ENCODE measurements around the gene MALRD1. TPM values are rescaled to one million over a fixed set of nuclear protein-coding genes. Genes with fewer than 3 reads are reported as not detected.

MALRD1 gene
- total and polyA plus RNA-seq, 2 of the 8 experiments (the other 6 are each of a cell fraction or from before 2014, with no cell fraction given): 0.32 to 0.35 TPM

GRCh38 chr10:19561181-19561580 lies 512.6 kb downstream of the MALRD1 start:
- Histone ChIP-seq H2BK5ac (ENCODE audit: low read depth, low read length) (no peak overlapping the region), H2BK12ac (ENCODE audit: low read depth, low read length) (no peak overlapping the region), H3K9me3 (ENCODE audit: insufficient read depth in 2 of 2, low read depth in 1 of 2, low read length in 1 of 2) (no peaks in the 10 kb centered on the region), H3K27me3 (replicated peaks in 1 of 4; ENCODE audit: control insufficient read depth in 3 of 4, extremely low read depth in 1 of 4, insufficient read depth in 3 of 4, low read length in 3 of 4) (no peaks in the 10 kb centered on the region), H3K27ac (ENCODE audit: low read depth, low read length) (no peak overlapping the region), H4K91ac (replicated peaks; ENCODE audit: insufficient read length, low read length) (no peak overlapping the region), H3K56ac (replicated peaks; ENCODE audit: insufficient read length, low read depth, low read length) (no peak overlapping the region), H3K14ac (ENCODE audit: insufficient read length) (no peak overlapping the region), H3K23ac (ENCODE audit: insufficient read length) (no peak overlapping the region), H3K4me1 (replicated peaks in 1 of 4; ENCODE audit: control insufficient read depth in 3 of 4, insufficient read depth in 4 of 4, low read length in 3 of 4) (no peaks in the 10 kb centered on the region), H3K79me1 (ENCODE audit: low read depth, low read length) (no peaks in the 10 kb centered on the region), H3K4me2 (ENCODE audit: insufficient read depth in 1 of 2, low read depth in 2 of 2, low read length in 2 of 2) (no peak overlapping the region), H2BK20ac (ENCODE audit: low read length) (no peak overlapping the region), H3K18ac (ENCODE audit: extremely low read depth, low read length) (no peak overlapping the region), H2BK15ac (ENCODE audit: low read length) (no peak overlapping the region), H4K20me1 (replicated peaks in 1 of 2; ENCODE audit: control insufficient read depth in 1 of 2, insufficient read depth in 2 of 2, low read length in 2 of 2) (no peaks in the 10 kb centered on the region), H2AFZ (ENCODE audit: low read length) (no peak overlapping the region), H3K9ac (replicated peaks in 1 of 4; ENCODE audit: extremely low read depth in 1 of 4, low read depth in 3 of 4, low read length in 3 of 4) (no peak overlapping the region), H3K23me2 (ENCODE audit: low read depth, low read length) (no peaks in the 10 kb centered on the region), H2BK120ac (replicated peaks; ENCODE audit: low read depth, low read length) (no peak overlapping the region), H3K4me3 (ENCODE audit: extremely low read depth in 1 of 4, insufficient read depth in 2 of 4, low read depth in 3 of 4, low read length in 4 of 4) (no peak overlapping the region), H4K8ac (ENCODE audit: extremely low read depth, insufficient read depth, low read length) (no peak overlapping the region), H2AK5ac (ENCODE audit: low read depth, low read length) (no peak overlapping the region), H3K36me3 (ENCODE audit: control insufficient read depth in 2 of 4, insufficient read depth in 4 of 4, low read length in 3 of 4) (no peaks in the 10 kb centered on the region), H4K5ac (ENCODE audit: insufficient read length, low read depth, low read length) (no peak overlapping the region), H3K4ac (replicated peaks; ENCODE audit: insufficient read length, low read depth, low read length) (no peak overlapping the region), H3K79me2 (ENCODE audit: control insufficient read depth in 1 of 2, insufficient read depth in 2 of 2, low read length in 2 of 2) (no peaks in the 10 kb centered on the region)
- POLR2A ChIA-PET (ENCODE audit: partially characterized antibody): no interaction called here
- CTCF ChIA-PET (ENCODE audit: partially characterized antibody): interaction anchor here (1.4 to 2.4 kb wide), 2 partner anchors 9 to 14 kb away, joined by 3 to 7 read pairs; no protein-coding TSS in a partner anchor
- no peak for DNase-seq (ENCODE audit: low read depth in 1 of 2, low spot score in 2 of 2)
- 91% methylated on average over 1 of the region's 1 CpG; no CpG with 5 or more reads in 1 of the 2 experiments for WGBS, 2 experiments (ENCODE audit: extremely low coverage in 1 of 2, insufficient coverage in 1 of 2, insufficient read length in 1 of 2, insufficient replicate concordance in 2 of 2, low coverage in 1 of 2, low lambda C conversion rate in 2 of 2, missing lambda C conversion rate in 1 of 2)
- no peak for FAIRE-seq
- no peak for TF ChIP-seq CBX8 (IDR thresholded peaks at IDR 0.05; ENCODE audit: borderline replicate concordance, low read depth, low read length)
- TF ChIP-seq POLR2AphosphoS5 (IDR thresholded peaks at IDR 0.05; ENCODE audit: low read depth, low read length): no peak
- TF ChIP-seq SP1 (IDR thresholded peaks at IDR 0.05; ENCODE audit: low read depth, low read length): no peak
- TF ChIP-seq RBBP5 (IDR thresholded peaks at IDR 0.05; ENCODE audit: borderline replicate concordance, low read depth, low read length): no peak
- TF ChIP-seq TEAD4 (IDR thresholded peaks at IDR 0.05; ENCODE audit: low read depth, low read length): no peak
